HG03064 (cell line): ENCODE data around the gene GARIN1A.
"Not testable (repeated sequence)": the region's sequence is repeated elsewhere in the genome, so short reads cannot be mapped to it uniquely, and the experiment has no call there.

ENCODE experiments used
- ATAC-seq: cut with Tn5 transposase; IDR thresholded peaks from one replicate; pipeline ENCODE4 v1.9.1; 2021; ENCODE audit warnings: low read depth; ENCODE audit not compliant: unreplicated experiment

Gene GARIN1A

GRCh38 chr7:128671992-128672391 lies at the start of gene GARIN1A:
GARIN1A (plus strand) TSS chr7:128672292; CDS start chr7:128672398, 106 bp downstream.
- no peak for ATAC-seq

- not testable (repeated sequence) for ATAC-seq
These were observed 45.0 kb upstream of the GARIN1A start for GRCh38 chr7:128627124-128627523.

GRCh38 chr7:128633915-128634314 lies 38.2 kb upstream of the GARIN1A start:
- ATAC-seq: not testable (repeated sequence)

GRCh38 chr7:128645206-128645605 lies 26.9 kb upstream of the GARIN1A start:
- not testable (repeated sequence) for ATAC-seq

- not testable (repeated sequence) for ATAC-seq
These were observed 26.2 kb upstream of the GARIN1A start for GRCh38 chr7:128645844-128646243.

- ATAC-seq: not testable (repeated sequence)
These were observed 25.2 kb upstream of the GARIN1A start for GRCh38 chr7:128646877-128647276.

GRCh38 chr7:128651096-128651495 lies 21.0 kb upstream of the GARIN1A start:
- not testable (repeated sequence) for ATAC-seq

- ATAC-seq: not testable (repeated sequence)
These were observed 19.5 kb upstream of the GARIN1A start for GRCh38 chr7:128652606-128653005.

- ATAC-seq: not testable (repeated sequence)
These were observed 18.9 kb upstream of the GARIN1A start for GRCh38 chr7:128653197-128653596.

GRCh38 chr7:128654080-128654479 lies 18.0 kb upstream of the GARIN1A start:
- not testable (repeated sequence) for ATAC-seq

GRCh38 chr7:128654501-128654900 lies 17.6 kb upstream of the GARIN1A start:
- not testable (repeated sequence) for ATAC-seq

- ATAC-seq: not testable (repeated sequence)
These were observed 13.7 kb upstream of the GARIN1A start for GRCh38 chr7:128658428-128658827.

GRCh38 chr7:128660596-128660995 lies 11.5 kb upstream of the GARIN1A start:
- no peak for ATAC-seq

- ATAC-seq: no peak
These were observed 10.6 kb upstream of the GARIN1A start for GRCh38 chr7:128661446-128661845.

- ATAC-seq: no peak
These were observed 10.0 kb upstream of the GARIN1A start for GRCh38 chr7:128662091-128662490.

- ATAC-seq: not testable (repeated sequence)
These were observed 8.9 kb upstream of the GARIN1A start for GRCh38 chr7:128663223-128663622.

GRCh38 chr7:128665057-128665456 lies 7.0 kb upstream of the GARIN1A start:
- no peak for ATAC-seq

GRCh38 chr7:128666200-128666599 lies 5.9 kb upstream of the GARIN1A start:
- ATAC-seq: no peak

GRCh38 chr7:128672927-128673517 lies 930 bp downstream of the GARIN1A start:
- ATAC-seq: no peak

GRCh38 chr7:128673571-128673970 lies 1.5 kb downstream of the GARIN1A start:
- no peak for ATAC-seq

- ATAC-seq: no peak
These were observed 4.6 kb downstream of the GARIN1A start for GRCh38 chr7:128676665-128677064.

- no peak for ATAC-seq
These were observed 7.8 kb downstream of the GARIN1A start for GRCh38 chr7:128679920-128680319.
